ENCODE data around the gene TNFRSF13B.
"Not testable (repeated sequence)": the region's sequence is repeated elsewhere in the genome, so short reads cannot be mapped to it uniquely, and the experiment has no call there.

GRCh38 chr17:17008621-17009397, 36.9 kb upstream of the TNFRSF13B start:
- TF ChIP-seq POLR2A, CTCF (IDR thresholded peaks at IDR 0.05): not testable (repeated sequence)
